Thymus (tissue), 14 donors: ENCODE measurements around the gene MYO7A. TPM values are rescaled to one million over a fixed set of nuclear protein-coding genes. Genes with fewer than 3 reads are reported as not detected.

ENCODE experiments used
- DNase-seq, 9 donors: peaks; one replicate each; pipeline ENCODE4 v3.0.0-alpha.2; 2013; ENCODE audit warnings: low spot score in 9 of 9, low read depth in 6 of 9, missing footprints in 1 of 9
- H3K27ac ChIP-seq, 2 donors: one replicate each; pipeline ENCODE4 v1.5.1; 2013; ENCODE audit warnings: control low read depth in 1 of 2, low read depth in 1 of 2, low read length in 1 of 2, mild to moderate bottlenecking in 1 of 2, moderate library complexity in 1 of 2
- H3K27me3 ChIP-seq, 2 donors: one replicate each; pipeline ENCODE4 v1.5.1; 2013; ENCODE audit warnings: low read length in 1 of 2; ENCODE audit not compliant: control insufficient read depth in 2 of 2, insufficient read depth in 1 of 2
- H3K36me3 ChIP-seq, 2 donors: one replicate each; pipeline ENCODE4 v1.5.1; 2013; ENCODE audit warnings: low read length in 1 of 2, mild to moderate bottlenecking in 1 of 2, moderate library complexity in 1 of 2; ENCODE audit not compliant: control insufficient read depth in 2 of 2, insufficient read depth in 2 of 2
- H3K4me1 ChIP-seq, 2 donors: one replicate each; pipeline ENCODE4 v1.5.1; 2013; ENCODE audit warnings: low read length in 2 of 2; ENCODE audit not compliant: control insufficient read depth in 2 of 2, insufficient read depth in 2 of 2
- H3K4me3 ChIP-seq, 2 donors: one replicate each; pipeline ENCODE4 v1.5.1; 2013; ENCODE audit warnings: low read length in 2 of 2, control low read depth in 1 of 2, mild to moderate bottlenecking in 1 of 2
- H3K9me3 ChIP-seq, 2 donors: one replicate each; pipeline ENCODE4 v1.5.1; 2013; ENCODE audit warnings: low read length in 1 of 2, mild to moderate bottlenecking in 1 of 2; ENCODE audit not compliant: control insufficient read depth in 2 of 2, insufficient read depth in 1 of 2
- WGBS: extraction: QIAGEN DNeasy Blood & Tissue Kit; methylation state at CpG from one replicate; pipeline ENCODE4 v1.1.7; 2013; 5-methylcytosine and 5-hydroxymethylcytosine counted together
- long read RNA-seq, 10 donors: transcript quantifications; one replicate each; lab custom pipeline, GENCODE V29; 2026
- polyA plus RNA-seq: library from polyadenylated mRNA; stranded (reverse); fragments of 200-250 nt; gene quantifications from one replicate; pipeline ENCODE4 v1.2.3, GENCODE V29; 2013
- total RNA-seq: library from RNA; stranded (reverse); fragments of 120-200 nt; gene quantifications from one replicate; pipeline ENCODE4 v1.2.4, GENCODE V29; 2013
- donor health status: healthy.

MYO7A gene
- total RNA-seq, result 1.5 TPM
- 7.6 TPM for polyA plus RNA-seq
- long read RNA-seq, donor 1, result 0 reads
- long read RNA-seq, donor 2, result 0 reads
- long read RNA-seq, donor 3, result 0 reads
- long read RNA-seq, donor 4, result 0 reads
- long read RNA-seq, donor 5, result 0 reads
- long read RNA-seq, donor 6, result 0 reads
- long read RNA-seq, donor 7, result 0 reads
- long read RNA-seq, donor 8, result 0 reads
- long read RNA-seq, donor 9, result 0 reads
- long read RNA-seq, donor 10, result 0 reads

GRCh38 chr11:77127920-77128691 lies at the start of gene MYO7A:
Gene MYO7A (plus strand): TSS chr11:77128246. CDS start chr11:77130635, 2,389 bp downstream.
- Histone ChIP-seq H3K27ac (no peak within 1 kb of the TSS), H3K27me3 (peaks cover 0 to 15% of the 10 kb centered on the region in 2 donors), H3K4me1 (peaks cover 8 to 17% of the 10 kb centered on the region in 2 donors), H3K9me3 (no peaks in the 10 kb centered on the region), H3K36me3 (no peaks in the 10 kb centered on the region), H3K4me3 (peak within 1 kb of the TSS in 1 of 2 donors; percentile 33)
- 40% methylated on average over 20 of the region's 20 CpGs for WGBS
- peak in 1 of 9 donors; percentile 26 for DNase-seq

- 99% methylated on average over 2 of the region's 2 CpGs for WGBS
- no peak overlapping the region for H3K27ac ChIP-seq
- H3K36me3 ChIP-seq, result no peaks in the 10 kb centered on the region
- H3K9me3 ChIP-seq, result no peaks in the 10 kb centered on the region
- no peaks in the 10 kb centered on the region for H3K27me3 ChIP-seq
- H3K4me3 ChIP-seq, result no peak overlapping the region
- H3K4me1 ChIP-seq, result peaks cover 6 to 14% of the 10 kb centered on the region in 2 donors
- no peak for DNase-seq
These were observed 48.4 kb upstream of the MYO7A start for GRCh38 chr11:77079666-77080065.

GRCh38 chr11:77080643-77081210 lies 47.3 kb upstream of the MYO7A start:
- Histone ChIP-seq H3K9me3 (no peaks in the 10 kb centered on the region), H3K4me1 (peaks cover 6 to 14% of the 10 kb centered on the region in 2 donors), H3K27ac (no peak overlapping the region), H3K36me3 (no peaks in the 10 kb centered on the region), H3K27me3 (no peaks in the 10 kb centered on the region), H3K4me3 (no peak overlapping the region)
- no peak for DNase-seq
- WGBS, result 97% methylated on average over 2 of the region's 2 CpGs

- Histone ChIP-seq H3K27me3 (no peaks in the 10 kb centered on the region), H3K9me3 (no peaks in the 10 kb centered on the region), H3K27ac (no peak overlapping the region), H3K36me3 (no peaks in the 10 kb centered on the region), H3K4me1 (peaks cover 6 to 14% of the 10 kb centered on the region in 2 donors), H3K4me3 (no peak overlapping the region)
- no peak for DNase-seq
- 96% methylated on average over 9 of the region's 9 CpGs for WGBS
These were observed 46.6 kb upstream of the MYO7A start for GRCh38 chr11:77081381-77081851.

- H3K27me3 ChIP-seq, result no peaks in the 10 kb centered on the region
These were observed 45.8 kb upstream of the MYO7A start for GRCh38 chr11:77081976-77082836.

GRCh38 chr11:77082838-77083565 lies 45.0 kb upstream of the MYO7A start:
- peak overlapping the region; percentile 55 to 71 for H3K27ac ChIP-seq
- no peak overlapping the region for H3K4me3 ChIP-seq
- H3K27me3 ChIP-seq, result no peaks in the 10 kb centered on the region
- H3K4me1 ChIP-seq, result peaks cover 6 to 14% of the 10 kb centered on the region in 2 donors
- peak in 5 of 9 donors; percentile 44 to 80 (median 47) for DNase-seq
- 70% methylated on average over 15 of the region's 15 CpGs for WGBS
- no peaks in the 10 kb centered on the region for H3K9me3 ChIP-seq
- no peaks in the 10 kb centered on the region for H3K36me3 ChIP-seq

More at GRCh38 chr11:77081976-77082836, 45.8 kb upstream of the MYO7A start:
- Histone ChIP-seq H3K27ac (peak overlapping the region; percentile 55 to 71), H3K9me3 (no peaks in the 10 kb centered on the region), H3K4me3 (no peak overlapping the region), H3K36me3 (no peaks in the 10 kb centered on the region), H3K4me1 (peaks cover 6 to 14% of the 10 kb centered on the region in 2 donors)
- 83% methylated on average over 11 of the region's 11 CpGs for WGBS
- no peak for DNase-seq

GRCh38 chr11:77083566-77084245 lies 44.3 kb upstream of the MYO7A start:
- WGBS, result 96% methylated on average over 12 of the region's 12 CpGs

More at GRCh38 chr11:77083566-77084245, 44.3 kb upstream of the MYO7A start:
- Histone ChIP-seq H3K4me1 (peaks cover 6 to 14% of the 10 kb centered on the region in 2 donors), H3K27me3 (no peaks in the 10 kb centered on the region), H3K4me3 (no peak overlapping the region), H3K27ac (no peak overlapping the region), H3K9me3 (no peaks in the 10 kb centered on the region), H3K36me3 (no peaks in the 10 kb centered on the region)
- DNase-seq, result no peak
